ENCODE measurements around the gene LHX4.

LHX4 gene

GRCh38 chr1:180228648-180229482 is 1.2 kb upstream of the LHX4 start:
- DNase-seq, result no peak

DNA sequence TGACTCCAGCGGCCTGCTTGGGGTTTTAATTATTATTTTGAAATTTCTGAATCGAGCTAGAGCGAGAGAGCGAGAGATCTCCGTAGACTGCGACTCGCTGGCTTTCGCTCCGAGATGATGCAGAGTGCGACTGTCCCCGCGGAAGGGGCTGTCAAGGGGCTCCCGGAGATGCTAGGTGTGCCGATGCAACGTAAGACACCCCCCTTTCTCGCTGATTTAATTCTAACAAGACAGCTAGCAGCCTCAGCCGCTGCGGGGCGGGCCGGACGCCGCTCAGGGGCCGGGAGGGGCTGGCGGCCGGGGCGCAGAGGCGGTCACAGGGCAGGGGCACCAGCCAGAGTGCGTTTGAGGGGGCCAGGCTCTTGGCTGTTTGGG is 339 bp downstream of the LHX4 start:
- DNase-seq, result no peak

GRCh38 chr1:180230791-180231505 is 884 bp downstream of the LHX4 start:
- no peak for DNase-seq

- no peak for DNase-seq
These were observed 1.4 kb downstream of the LHX4 start for GRCh38 chr1:180231506-180231921.

- no peak for DNase-seq
These were observed 1.9 kb downstream of the LHX4 start for GRCh38 chr1:180231936-180232335.

- no peak for DNase-seq
These were observed 2.5 kb downstream of the LHX4 start for GRCh38 chr1:180232521-180233043.

- no peak for DNase-seq
These were observed 3.3 kb downstream of the LHX4 start for GRCh38 chr1:180233191-180234011.

GRCh38 chr1:180234369-180235076 is 4.5 kb downstream of the LHX4 start:
- no peak for DNase-seq

DNA sequence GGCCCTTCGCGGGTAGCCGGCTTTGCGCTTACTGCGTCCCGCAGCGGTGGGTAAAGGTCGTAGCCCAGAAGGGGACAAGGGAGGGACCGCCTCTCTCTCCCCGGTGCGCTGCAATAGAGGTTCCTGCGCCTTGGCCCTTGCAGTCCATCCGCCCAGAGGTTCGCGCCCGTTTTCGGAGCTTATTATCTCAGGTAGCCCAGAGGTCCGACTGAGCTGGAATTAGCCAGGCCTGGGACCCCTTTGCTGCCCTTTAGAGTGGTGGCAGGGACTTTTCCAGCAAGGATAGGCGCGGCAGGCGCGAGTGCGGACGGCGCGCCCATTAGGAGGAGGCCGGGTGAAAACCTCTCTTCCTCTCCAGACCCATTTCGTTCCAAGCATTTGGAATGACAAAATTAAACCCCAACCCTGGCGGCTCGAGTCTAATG is 5.0 kb downstream of the LHX4 start:
- no peak for DNase-seq

DNA sequence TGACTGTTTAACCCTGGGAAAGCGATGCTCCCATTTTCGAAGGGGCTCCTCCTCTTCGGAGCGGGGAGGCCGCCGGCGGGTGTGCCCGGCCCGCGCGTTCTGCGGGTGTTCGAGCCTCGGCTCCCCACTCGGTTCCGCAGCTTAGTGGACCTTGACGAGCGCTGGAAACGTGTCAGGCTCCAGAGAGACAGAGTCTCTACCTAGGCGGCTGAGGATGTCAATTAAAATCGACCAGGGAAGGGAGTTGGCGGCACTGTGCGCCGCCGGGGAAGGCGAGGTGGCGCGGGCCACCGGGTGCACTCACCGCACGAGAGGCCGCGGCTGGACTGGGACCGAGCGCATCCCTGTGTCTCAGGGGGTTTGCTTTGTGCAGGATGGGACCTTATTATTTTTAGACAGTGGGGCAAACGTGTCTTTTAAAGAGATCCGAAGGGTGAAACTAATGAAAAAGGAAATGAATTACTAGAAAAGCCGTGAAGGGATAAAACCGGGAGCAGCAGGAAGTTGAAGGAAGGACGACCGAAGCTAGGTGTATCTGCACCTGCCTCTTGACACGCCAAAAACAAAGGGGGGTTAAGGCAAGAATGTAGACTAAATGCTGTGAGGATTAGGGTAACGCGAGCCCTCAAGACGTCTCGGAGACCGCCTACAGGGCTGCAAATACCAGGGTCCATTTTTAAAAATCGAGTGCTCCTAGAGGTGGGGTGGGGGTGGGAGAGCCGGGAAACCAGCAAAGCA is 5.6 kb downstream of the LHX4 start:
- no peak for DNase-seq

DNA sequence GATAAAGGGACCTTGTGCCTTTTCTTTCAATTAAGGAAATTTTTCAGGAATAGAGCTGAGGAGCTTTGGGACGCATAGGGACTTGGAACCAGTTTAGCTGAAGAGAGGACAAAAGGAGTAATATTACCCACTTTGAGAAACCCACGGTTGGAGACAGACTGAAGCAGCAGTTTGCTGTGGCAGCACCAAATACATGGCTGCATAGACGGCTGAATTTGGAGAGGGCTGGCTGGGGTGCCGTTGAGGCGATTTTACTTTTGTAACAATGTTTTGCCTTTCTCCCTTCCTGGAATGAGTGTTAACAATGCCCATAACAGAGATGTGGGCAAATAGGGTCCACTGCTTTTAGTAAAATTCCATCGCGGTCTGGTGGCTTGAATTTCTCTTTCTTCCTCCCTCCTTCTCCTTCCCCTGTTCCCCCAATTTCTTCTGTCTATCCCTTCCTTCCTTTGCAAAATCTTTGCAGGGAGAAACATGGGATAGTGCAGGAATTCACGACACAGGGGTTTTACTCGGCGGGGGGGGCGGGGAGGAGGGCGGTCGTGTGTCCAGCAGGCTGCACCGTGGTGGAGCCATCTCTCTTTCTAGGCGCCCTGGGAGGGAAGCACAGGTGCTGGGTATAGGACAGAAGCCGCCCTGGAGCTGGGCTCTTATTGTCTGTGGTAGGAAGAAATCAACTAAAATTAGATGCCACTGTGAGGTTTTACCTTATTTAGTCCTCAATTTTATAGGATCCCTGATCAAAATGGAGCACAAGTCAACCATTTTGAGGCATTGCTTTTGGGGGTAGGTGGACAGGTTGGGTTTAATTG is 6.8 kb downstream of the LHX4 start:
- no peak for DNase-seq

GRCh38 chr1:180237869-180238476 is 7.9 kb downstream of the LHX4 start:
- no peak for DNase-seq

DNA sequence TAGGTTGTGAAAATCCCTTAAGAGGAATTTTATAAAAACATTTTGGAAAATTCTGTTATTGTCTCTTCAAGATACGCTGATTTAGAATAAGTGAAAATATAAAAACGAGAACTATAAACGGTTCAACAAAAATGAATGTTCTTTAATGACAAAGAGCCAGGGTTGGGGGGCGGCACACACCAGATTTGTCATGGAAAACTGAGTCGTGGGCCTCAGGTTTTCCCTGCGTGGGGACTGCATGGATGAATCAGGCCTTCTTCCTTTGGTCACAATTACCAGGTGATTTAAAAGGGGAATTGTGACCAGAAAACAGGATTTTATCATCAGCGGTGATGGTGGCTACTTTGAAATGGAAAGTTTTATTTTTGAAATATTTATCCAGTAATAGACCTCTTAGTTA is 8.6 kb downstream of the LHX4 start:
- no peak for DNase-seq

GRCh38 chr1:180239145-180240096 is 9.4 kb downstream of the LHX4 start:
- DNase-seq, result no peak

- no peak for DNase-seq
These were observed 11.9 kb downstream of the LHX4 start for GRCh38 chr1:180241716-180242544.

GRCh38 chr1:180243517-180244221 is 13.6 kb downstream of the LHX4 start:
- DNase-seq, result no peak

- no peak for DNase-seq
These were observed 14.8 kb downstream of the LHX4 start for GRCh38 chr1:180244840-180245239.

GRCh38 chr1:180246579-180246978 is 16.5 kb downstream of the LHX4 start:
- no peak for DNase-seq

All from NCI-H446 treated with DMSO at 0.1 percent for 48 hours (cell line).